ENCODE data around the gene RGS16.

RGS16 gene

GRCh38 chr1:182625719-182626504 lies 21.7 kb upstream of the RGS16 start:
- Histone ChIP-seq H3K4me3 (no peak overlapping the region), H3K27ac (no peak overlapping the region)
- DNase-seq (ENCODE audit: low spot score) = no peak
- TF ChIP-seq CTCF (IDR thresholded peaks at IDR 0.05) = no peak

- TF ChIP-seq CTCF (IDR thresholded peaks at IDR 0.05) = no peak
These were observed 20.8 kb upstream of the RGS16 start for GRCh38 chr1:182625024-182625423.

GRCh38 chr1:182624577-182624976 lies 20.4 kb upstream of the RGS16 start:
- Histone ChIP-seq H3K4me3 (no peak overlapping the region), H3K27ac (no peak overlapping the region)
- no peak for TF ChIP-seq CTCF (IDR thresholded peaks at IDR 0.05)
- DNase-seq (ENCODE audit: low spot score) = no peak

More at GRCh38 chr1:182625024-182625423, 20.8 kb upstream of the RGS16 start:
- no peak for DNase-seq (ENCODE audit: low spot score)
- no peak overlapping the region for H3K4me3 ChIP-seq
- no peak overlapping the region for H3K27ac ChIP-seq

GRCh38 chr1:182622901-182623528 lies 18.8 kb upstream of the RGS16 start:
- DNase-seq (ENCODE audit: low spot score) = no peak
- TF ChIP-seq CTCF (IDR thresholded peaks at IDR 0.05) = no peak
- peak overlapping the region in 1 of 2 donors; percentile 40 for H3K27ac ChIP-seq
- H3K4me3 ChIP-seq = no peak overlapping the region

GRCh38 chr1:182621906-182622305 lies 17.7 kb upstream of the RGS16 start:
- DNase-seq (ENCODE audit: low spot score) = no peak
- no peak for TF ChIP-seq CTCF (IDR thresholded peaks at IDR 0.05)
- Histone ChIP-seq H3K27ac (no peak overlapping the region), H3K4me3 (no peak overlapping the region)

- TF ChIP-seq CTCF (IDR thresholded peaks at IDR 0.05) = no peak
- Histone ChIP-seq H3K27ac (no peak overlapping the region), H3K4me3 (no peak overlapping the region)
- no peak for DNase-seq (ENCODE audit: low spot score)
These were observed 16.9 kb upstream of the RGS16 start for GRCh38 chr1:182620924-182621585.
